A549 (cell line): Measurements from ENCODE around the gene RSAD1. TPM values are rescaled to one million over a fixed set of nuclear protein-coding genes. Genes with fewer than 3 reads are reported as not detected.

Source experiments
- ATAC-seq, 2 experiments: fragments of 200-7000 bp in 1 of 2; fragments of >200 bp in 1 of 2; cut with Nextera tagmentation in 1 of 2; cut with Tn5 transposase in 1 of 2; 3 replicates each; pipeline versions ENCODE4 v1.8.0 to v1.9.1; 2018 to 2020; ENCODE audit warnings: mild to moderate bottlenecking in 1 of 2, moderate library complexity in 1 of 2
- CTCF ChIA-PET: fragments of 300-600 bp; sonication (Branson Sonifier 250); formaldehyde crosslinking; extraction: SDS; loops from one replicate; lab custom pipeline; 2021; ENCODE audit warnings: antibody characterized with exemption, inconsistent platforms; lab: Yijun Ruan, JAX
- POLR2A ChIA-PET: fragments of 350-600 bp; formaldehyde crosslinking; extraction: SDS; loops from one replicate; lab custom pipeline; 2021; ENCODE audit warnings: antibody characterized with exemption, inconsistent platforms; lab: Yijun Ruan, JAX
- DNase-seq, 2 experiments: peaks; one replicate each; pipeline versions ENCODE4 v3.0.0 to v3.0.0-alpha.2; 2011 to 2016; ENCODE audit warnings: low read depth in 1 of 2, low spot score in 1 of 2
- FAIRE-seq: peaks from 2 replicates; lab custom pipeline; 2011; peaks lifted over from hg19 to GRCh38; lab: Jason Lieb, UNC
- H3K27ac ChIP-seq, 2 experiments: fragments of >200 bp; sonication (Bioruptor Twin); formaldehyde crosslinking; 3 replicates each; pipeline ENCODE4 v1.5.1; 2016 to 2017
- H3K4me1 ChIP-seq: fragments of >200 bp; sonication (Bioruptor Twin); formaldehyde crosslinking; 3 replicates; pipeline ENCODE4 v1.6.1; 2016
- H3K4me2 ChIP-seq: fragments of >200 bp; sonication (Bioruptor Twin); formaldehyde crosslinking; 3 replicates; pipeline ENCODE4 v1.6.1; 2016
- H3K4me3 ChIP-seq: fragments of >200 bp; sonication (Bioruptor Twin); formaldehyde crosslinking; 3 replicates; pipeline ENCODE4 v1.5.1; 2016
- H3K9me3 ChIP-seq: fragments of >200 bp; sonication (Bioruptor Twin); formaldehyde crosslinking; 3 replicates; pipeline ENCODE4 v1.6.1; 2016
- BCL3 ChIP-seq: fragments of >200 bp; sonication (Bioruptor Twin); formaldehyde crosslinking; IDR thresholded peaks from 3 replicates; pipeline ENCODE4 v1.6.1; 2016
- CBX8 ChIP-seq: fragments of 200-600 bp; sonication (generic); IDR thresholded peaks from 2 replicates; pipeline ENCODE4 v1.6.1; 2016
- CHD2 ChIP-seq: fragments of 150-350 bp; IDR thresholded peaks from 2 replicates; pipeline ENCODE4 v1.6.1; 2014; ENCODE audit warnings: low read length; ENCODE audit not compliant: partially characterized antibody
- CHD4 ChIP-seq: fragments of 200-600 bp; sonication (generic); IDR thresholded peaks from 2 replicates; pipeline ENCODE4 v1.6.1; 2016; ENCODE audit warnings: antibody characterized with exemption, mild to moderate bottlenecking, borderline replicate concordance
- EHF ChIP-seq: fragments of 250-450 bp; sonication (Bioruptor Pico); IDR thresholded peaks from 2 replicates; pipeline ENCODE4 v1.5.0; 2020; ENCODE audit warnings: mild to moderate bottlenecking
- EHMT2 ChIP-seq: fragments of 200-600 bp; sonication (generic); IDR thresholded peaks from 2 replicates; pipeline ENCODE4 v1.6.1; 2016; ENCODE audit warnings: antibody characterized with exemption, low read depth, mild to moderate bottlenecking, moderate library complexity
- FOSB ChIP-seq: fragments of 250-450 bp; sonication (Bioruptor Pico); IDR thresholded peaks from 2 replicates; pipeline ENCODE4 v1.5.0; 2020; ENCODE audit warnings: mild to moderate bottlenecking, moderate library complexity
- GATA3 ChIP-seq: IDR thresholded peaks from 2 replicates; pipeline ENCODE4 v1.6.1; 2012; ENCODE audit warnings: borderline replicate concordance
- HEYL ChIP-seq: fragments of 250-450 bp; sonication (Bioruptor Pico); IDR thresholded peaks from 2 replicates; pipeline ENCODE4 v1.8.0; 2021; ENCODE audit warnings: mild to moderate bottlenecking, moderate library complexity
- HOXA7 ChIP-seq: fragments of 250-450 bp; sonication (Bioruptor Pico); IDR thresholded peaks from 2 replicates; pipeline ENCODE4 v1.5.0; 2020; ENCODE audit warnings: mild to moderate bottlenecking, moderate library complexity
- JUN ChIP-seq, 2 experiments: fragments of >200 bp; sonication (Bioruptor Twin); formaldehyde crosslinking; IDR thresholded peaks; 2 replicates in 1 of 2; 3 replicates in 1 of 2; pipeline ENCODE4 v1.6.1; 2016 to 2017
- JUNB ChIP-seq: fragments of >200 bp; sonication (Bioruptor Twin); formaldehyde crosslinking; IDR thresholded peaks from 2 replicates; pipeline ENCODE4 v1.6.1; 2016
- MAFK ChIP-seq: fragments of 450-650 bp; IDR thresholded peaks from 2 replicates; pipeline ENCODE4 v1.6.1; 2014; ENCODE audit not compliant: partially characterized antibody
- RCOR1 ChIP-seq: fragments of 150-350 bp; IDR thresholded peaks from 2 replicates; pipeline ENCODE4 v1.6.1; 2014; ENCODE audit warnings: antibody characterized with exemption, low read length, low read depth
- REST ChIP-seq: fragments of 200-600 bp; sonication (generic); IDR thresholded peaks from 2 replicates; pipeline ENCODE4 v1.6.1; 2016; ENCODE audit warnings: antibody characterized with exemption, mild to moderate bottlenecking, moderate library complexity
- TFCP2L1 ChIP-seq: fragments of 250-450 bp; sonication (Bioruptor Pico); IDR thresholded peaks from 2 replicates; pipeline ENCODE4 v1.5.0; 2021; ENCODE audit warnings: mild to moderate bottlenecking
- TP53 ChIP-seq: fragments of 250-450 bp; sonication (Bioruptor Pico); IDR thresholded peaks from 2 replicates; pipeline ENCODE4 v1.5.0; 2021; ENCODE audit warnings: mild to moderate bottlenecking, moderate library complexity
- ZC3H11A ChIP-seq: fragments of 450-650 bp; IDR thresholded peaks from 2 replicates; pipeline ENCODE4 v1.6.1; 2014; ENCODE audit warnings: antibody characterized with exemption, mild to moderate bottlenecking
- ZNF302 ChIP-seq: fragments of 250-450 bp; sonication (Bioruptor Pico); IDR thresholded peaks from 2 replicates; pipeline ENCODE4 v1.9.0; 2021; ENCODE audit warnings: inconsistent platforms, mild to moderate bottlenecking, moderate library complexity
- ZSCAN20 ChIP-seq: fragments of 250-450 bp; sonication (Bioruptor Pico); IDR thresholded peaks from 2 replicates; pipeline ENCODE4 v1.8.0; 2022; ENCODE audit warnings: mild to moderate bottlenecking, moderate library complexity
- WGBS: methylation state at CpG from one replicate; pipeline ENCODE4 v1.1.6; 2017; ENCODE audit errors: missing lambda C conversion rate; 5-methylcytosine and 5-hydroxymethylcytosine counted together
- polyA plus RNA-seq, 4 experiments: library from polyadenylated mRNA; depleted of rRNA in 3 of 4; stranded (reverse); fragments of >200 nt; fragmentation: RNase III in 1 of 4; extraction: RNeasy Plus Mini Kit Qiagen cat#74134 plus additional on column Dnase treatment in 1 of 4; gene quantifications; 2 replicates in 3 of 4; 3 replicates in 1 of 4; pipeline ENCODE4 v1.2.3, GENCODE V29; 2011 to 2017

RSAD1 gene
- polyA plus RNA-seq, 2 of the 4 experiments (the other 2 are of a cell fraction), result 38.2 to 42.0 TPM

GRCh38 chr17:50527949-50528474 is 49.4 kb downstream of the RSAD1 start:
- TF ChIP-seq ZSCAN20 (CRISPR knock-in tag), result no peak
- no peak for TF ChIP-seq CHD4
- no peak for TF ChIP-seq TP53 (CRISPR knock-in tag)
- TF ChIP-seq GATA3, result no peak
- TF ChIP-seq CHD2, result no peak
- no peak for TF ChIP-seq JUNB
- TF ChIP-seq ZC3H11A, result no peak
- TF ChIP-seq EHF (CRISPR knock-in tag), result no peak
- TF ChIP-seq FOSB (CRISPR knock-in tag), result no peak
- no peak for TF ChIP-seq MAFK
- TF ChIP-seq HEYL, result no peak
- no peak for TF ChIP-seq RCOR1
- no peak for TF ChIP-seq TFCP2L1 (CRISPR knock-in tag)
- no peak for TF ChIP-seq REST
- TF ChIP-seq BCL3, result no peak
- no peak for TF ChIP-seq ZNF302 (CRISPR knock-in tag)
- Histone ChIP-seq H3K9me3 (no peaks in the 10 kb centered on the region), H3K27ac (no peak overlapping the region), H3K4me2 (no peak overlapping the region), H3K4me1 (peaks cover 10% of the 10 kb centered on the region), H3K4me3 (no peak overlapping the region)
- CTCF ChIA-PET, result interaction anchor here (0.6 to 7.9 kb wide), 8 partner anchors 10 to 588 kb away, joined by 3 to 48 read pairs (median 4); no protein-coding TSS in a partner anchor
- 39% methylated on average over 4 of the region's 4 CpGs for WGBS
- ATAC-seq (no peak), FAIRE-seq (no peak), DNase-seq (no peak)
- POLR2A ChIA-PET, result interaction anchor here (0.8 kb wide), 1 partner anchor 49 kb away, joined by 3 read pairs; no protein-coding TSS in a partner anchor

GRCh38 chr17:50529849-50530248 is 51.2 kb downstream of the RSAD1 start:
- FAIRE-seq (no peak), DNase-seq (no peak), ATAC-seq (no peak)
- ChIA-PET CTCF (interaction anchor here (1.5 to 7.9 kb wide), 5 partner anchors 12 to 253 kb away, joined by 4 to 48 read pairs (median 10); no protein-coding TSS in a partner anchor), POLR2A (no interaction called here)
- Histone ChIP-seq H3K4me3 (no peak overlapping the region), H3K9me3 (no peaks in the 10 kb centered on the region), H3K4me1 (peaks cover 28% of the 10 kb centered on the region), H3K27ac (no peak overlapping the region), H3K4me2 (no peak overlapping the region)
- no peak for TF ChIP-seq JUN (IDR thresholded peaks at IDR 0.05)
- TF ChIP-seq ZNF302 (CRISPR knock-in tag), result no peak
- no peak for TF ChIP-seq HOXA7 (CRISPR knock-in tag)
- 83% methylated on average over 7 of the region's 7 CpGs for WGBS

GRCh38 chr17:50531428-50532025 is 52.9 kb downstream of the RSAD1 start:
- FAIRE-seq (no peak), DNase-seq (no peak), ATAC-seq (no peak)
- Histone ChIP-seq H3K9me3 (no peaks in the 10 kb centered on the region), H3K4me2 (no peak overlapping the region), H3K4me3 (no peak overlapping the region), H3K27ac (no peak overlapping the region), H3K4me1 (peaks cover 28% of the 10 kb centered on the region)
- TF ChIP-seq EHMT2 (no peak), CBX8 (no peak), GATA3 (no peak)
- ChIA-PET CTCF (interaction anchor here (0.6 to 7.9 kb wide), 10 partner anchors 11 to 320 kb away, joined by 3 to 48 read pairs (median 6); partner anchors contain the start of genes RSAD1 and SPATA20), POLR2A (interaction anchor here (0.6 to 2.0 kb wide), 5 partner anchors 11 to 53 kb away, joined by 3 to 5 read pairs (median 4); no protein-coding TSS in a partner anchor)
- WGBS, result 48% methylated on average over 6 of the region's 6 CpGs
